Endothelial cell (in vitro differentiated cells): ENCODE results near the gene NBPF4. TPM values are rescaled to one million over a fixed set of nuclear protein-coding genes. Genes with fewer than 3 reads are reported as not detected.
"Not testable (repeated sequence)": the region's sequence is repeated elsewhere in the genome, so short reads cannot be mapped to it uniquely, and the experiment has no call there.

Experiments used
- DNase-seq: peaks from one replicate; pipeline ENCODE4 v3.0.0; 2021; ENCODE audit warnings: low spot score
- H3K27ac Mint-ChIP-seq: one replicate; pipeline ENCODE4 v1.8.0; 2021; ENCODE audit warnings: mixed read lengths, inconsistent platforms; ENCODE audit not compliant: unreplicated experiment
- H3K27me3 Mint-ChIP-seq: one replicate; pipeline ENCODE4 v1.8.0; 2021; ENCODE audit warnings: mild to moderate bottlenecking, moderate library complexity, mixed read lengths, inconsistent platforms; ENCODE audit not compliant: unreplicated experiment
- H3K36me3 Mint-ChIP-seq: one replicate; pipeline ENCODE4 v1.8.0; 2021; ENCODE audit warnings: mild to moderate bottlenecking, low read depth, mixed read lengths, inconsistent platforms; ENCODE audit not compliant: unreplicated experiment
- H3K4me1 Mint-ChIP-seq: one replicate; pipeline ENCODE4 v1.8.0; 2021; ENCODE audit warnings: mild to moderate bottlenecking, mixed read lengths, inconsistent platforms; ENCODE audit not compliant: unreplicated experiment
- H3K4me3 Mint-ChIP-seq: one replicate; pipeline ENCODE4 v1.8.0; 2021; ENCODE audit warnings: mild to moderate bottlenecking, mixed read lengths, inconsistent platforms; ENCODE audit not compliant: unreplicated experiment
- H3K9me3 Mint-ChIP-seq: one replicate; pipeline ENCODE4 v1.8.0; 2021; ENCODE audit warnings: mixed read lengths, inconsistent platforms; ENCODE audit not compliant: unreplicated experiment
- long read RNA-seq: library from polyadenylated mRNA; unstranded; transcript quantifications from one replicate; pipeline ENCODE4 v2.0.0, GENCODE V29; 2020; ENCODE audit not compliant: unreplicated experiment
- total RNA-seq: library from RNA; stranded (reverse); fragmentation: NEBNext Ultra II Directional; extraction: Animal tissue kit (Norgen Biotek cat#: 25700); gene quantifications from one replicate; pipeline ENCODE4 v1.2.1, GENCODE V29; 2021; ENCODE audit not compliant: unreplicated experiment

The NBPF4 gene
- total RNA-seq, result not detected
- long read RNA-seq, result 0 reads

- not testable (repeated sequence) for DNase-seq, H3K27me3 Mint-ChIP-seq, H3K36me3 Mint-ChIP-seq, H3K27ac Mint-ChIP-seq, H3K4me1 Mint-ChIP-seq, H3K4me3 Mint-ChIP-seq, H3K9me3 Mint-ChIP-seq
These were observed at the start of gene NBPF4 for GRCh38 chr1:108243976-108244375. TSS of gene NBPF4 (minus strand) at chr1:108244076. CDS start at chr1:108243761, 315 bp downstream.

- not testable (repeated sequence) for H3K27ac Mint-ChIP-seq, DNase-seq, H3K36me3 Mint-ChIP-seq, H3K4me3 Mint-ChIP-seq, H3K27me3 Mint-ChIP-seq, H3K4me1 Mint-ChIP-seq, H3K9me3 Mint-ChIP-seq
These were observed 38.8 kb upstream of the NBPF4 start for GRCh38 chr1:108282528-108283257.

- not testable (repeated sequence) for H3K27ac Mint-ChIP-seq, H3K4me3 Mint-ChIP-seq, H3K36me3 Mint-ChIP-seq, H3K27me3 Mint-ChIP-seq, H3K4me1 Mint-ChIP-seq, DNase-seq, H3K9me3 Mint-ChIP-seq
These were observed 28.8 kb upstream of the NBPF4 start for GRCh38 chr1:108272485-108273327.

GRCh38 chr1:108267097-108267496 is 23.2 kb upstream of the NBPF4 start:
- H3K27me3 Mint-ChIP-seq, H3K4me1 Mint-ChIP-seq, H3K27ac Mint-ChIP-seq, DNase-seq, H3K36me3 Mint-ChIP-seq, H3K4me3 Mint-ChIP-seq, H3K9me3 Mint-ChIP-seq: not testable (repeated sequence)

GRCh38 chr1:108261967-108262366 is 18.1 kb upstream of the NBPF4 start:
- H3K27me3 Mint-ChIP-seq, H3K36me3 Mint-ChIP-seq, H3K9me3 Mint-ChIP-seq, DNase-seq, H3K4me1 Mint-ChIP-seq, H3K4me3 Mint-ChIP-seq, H3K27ac Mint-ChIP-seq: not testable (repeated sequence)

GRCh38 chr1:108261519-108261918 is 17.6 kb upstream of the NBPF4 start:
- H3K9me3 Mint-ChIP-seq, H3K4me3 Mint-ChIP-seq: not testable (repeated sequence)

GRCh38 chr1:108260578-108261259 is 16.8 kb upstream of the NBPF4 start:
- H3K36me3 Mint-ChIP-seq, H3K27ac Mint-ChIP-seq, H3K27me3 Mint-ChIP-seq, H3K4me1 Mint-ChIP-seq, DNase-seq, H3K4me3 Mint-ChIP-seq, H3K9me3 Mint-ChIP-seq: not testable (repeated sequence)

More at GRCh38 chr1:108261519-108261918, 17.6 kb upstream of the NBPF4 start:
- H3K36me3 Mint-ChIP-seq, DNase-seq, H3K27ac Mint-ChIP-seq, H3K27me3 Mint-ChIP-seq, H3K4me1 Mint-ChIP-seq: not testable (repeated sequence)

- H3K27me3 Mint-ChIP-seq, H3K4me3 Mint-ChIP-seq, DNase-seq, H3K36me3 Mint-ChIP-seq, H3K4me1 Mint-ChIP-seq, H3K27ac Mint-ChIP-seq, H3K9me3 Mint-ChIP-seq: not testable (repeated sequence)
These were observed 11.6 kb upstream of the NBPF4 start for GRCh38 chr1:108255426-108255825.

GRCh38 chr1:108239426-108239825 is 4.5 kb downstream of the NBPF4 start:
- not testable (repeated sequence) for H3K36me3 Mint-ChIP-seq, H3K27me3 Mint-ChIP-seq, H3K9me3 Mint-ChIP-seq, H3K4me1 Mint-ChIP-seq, H3K4me3 Mint-ChIP-seq, DNase-seq, H3K27ac Mint-ChIP-seq

GRCh38 chr1:108235308-108235707 is 8.6 kb downstream of the NBPF4 start:
- not testable (repeated sequence) for H3K9me3 Mint-ChIP-seq, H3K27ac Mint-ChIP-seq, DNase-seq, H3K27me3 Mint-ChIP-seq, H3K4me3 Mint-ChIP-seq, H3K4me1 Mint-ChIP-seq, H3K36me3 Mint-ChIP-seq

GRCh38 chr1:108232183-108232582 is 11.7 kb downstream of the NBPF4 start:
- not testable (repeated sequence) for H3K36me3 Mint-ChIP-seq

More at GRCh38 chr1:108232183-108232582, 11.7 kb downstream of the NBPF4 start:
- not testable (repeated sequence) for H3K9me3 Mint-ChIP-seq, H3K4me1 Mint-ChIP-seq, H3K27ac Mint-ChIP-seq, H3K27me3 Mint-ChIP-seq, DNase-seq, H3K4me3 Mint-ChIP-seq
